Parathyroid adenoma (tissue), 2 donors: Measurements from ENCODE around the gene CNTN4.
A peak's percentile ranks its signal among the peaks of the same experiment; 100 is the strongest.
"Not testable (repeated sequence)": the region's sequence is repeated elsewhere in the genome, so short reads cannot be mapped to it uniquely, and the experiment has no call there.

ENCODE experiments used
- H2AFZ ChIP-seq: fragments of 300-600 bp; sonication (generic); one replicate; pipeline ENCODE4 v1.7.0; 2017; ENCODE audit warnings: antibody characterized with exemption, mild to moderate bottlenecking
- H3K27ac ChIP-seq: fragments of 300-600 bp; sonication (generic); one replicate; pipeline ENCODE4 v1.7.0; 2017
- H3K27me3 ChIP-seq: fragments of 300-600 bp; sonication (generic); one replicate; pipeline ENCODE4 v1.7.0; 2017; ENCODE audit warnings: low read length; ENCODE audit not compliant: control insufficient read depth, insufficient read depth
- H3K36me3 ChIP-seq: fragments of 300-600 bp; sonication (generic); one replicate; pipeline ENCODE4 v1.7.0; 2017; ENCODE audit warnings: low read length; ENCODE audit not compliant: control insufficient read depth, insufficient read depth
- H3K4me1 ChIP-seq: fragments of 300-600 bp; sonication (generic); one replicate; pipeline ENCODE4 v1.7.0; 2017; ENCODE audit warnings: control low read depth
- H3K4me2 ChIP-seq: fragments of 300-600 bp; sonication (generic); one replicate; pipeline ENCODE4 v1.7.0; 2017; ENCODE audit warnings: low read length
- H3K4me3 ChIP-seq: fragments of 300-600 bp; sonication (generic); one replicate; pipeline ENCODE4 v1.7.0; 2017; ENCODE audit warnings: low read depth, low read length
- H3K79me2 ChIP-seq: fragments of 300-600 bp; sonication (generic); one replicate; pipeline ENCODE4 v1.7.0; 2017; ENCODE audit warnings: control low read depth
- H3K9ac ChIP-seq: fragments of 300-600 bp; sonication (generic); one replicate; pipeline ENCODE4 v1.7.0; 2017; ENCODE audit warnings: mild to moderate bottlenecking
- H3K9me3 ChIP-seq: fragments of 300-600 bp; sonication (generic); one replicate; pipeline ENCODE4 v1.7.0; 2017; ENCODE audit warnings: low read length; ENCODE audit not compliant: control insufficient read depth
- CTCF ChIP-seq: fragments of 300-600 bp; sonication (generic); IDR thresholded peaks from one replicate; pipeline ENCODE4 v1.7.0; 2017; ENCODE audit warnings: antibody characterized with exemption, mild to moderate bottlenecking
- donor health status: primary hyperparathyroidism.

Gene CNTN4

GRCh38 chr3:2915826-2916225 is 817.2 kb downstream of the CNTN4 start:
- TF ChIP-seq CTCF = no peak
- no peaks in the 10 kb centered on the region for H3K79me2 ChIP-seq
- H2AFZ ChIP-seq = no peak overlapping the region

GRCh38 chr3:2916640-2917039 is 818.0 kb downstream of the CNTN4 start:
- H3K4me3 ChIP-seq, H3K4me1 ChIP-seq, H3K27me3 ChIP-seq: not testable (repeated sequence)

More at GRCh38 chr3:2915826-2916225, 817.2 kb downstream of the CNTN4 start:
- Histone ChIP-seq H3K36me3 (no peaks in the 10 kb centered on the region), H3K27me3 (no peaks in the 10 kb centered on the region), H3K4me1 (no peaks in the 10 kb centered on the region), H3K4me2 (no peak overlapping the region), H3K9ac (no peak overlapping the region), H3K4me3 (no peak overlapping the region), H3K9me3 (no peaks in the 10 kb centered on the region), H3K27ac (no peak overlapping the region)

GRCh38 chr3:2920103-2920502 is 821.4 kb downstream of the CNTN4 start:
- TF ChIP-seq CTCF = no peak

More at GRCh38 chr3:2916640-2917039, 818.0 kb downstream of the CNTN4 start:
- H3K27ac ChIP-seq, H3K9me3 ChIP-seq, H2AFZ ChIP-seq, H3K36me3 ChIP-seq, H3K79me2 ChIP-seq, H3K4me2 ChIP-seq, H3K9ac ChIP-seq: not testable (repeated sequence)

GRCh38 chr3:2921452-2921851 is 822.8 kb downstream of the CNTN4 start:
- Histone ChIP-seq H3K9ac (no peak overlapping the region), H3K27ac (no peak overlapping the region), H3K27me3 (no peaks in the 10 kb centered on the region), H3K9me3 (no peaks in the 10 kb centered on the region), H3K36me3 (no peaks in the 10 kb centered on the region), H3K79me2 (no peaks in the 10 kb centered on the region), H3K4me1 (peaks cover 23% of the 10 kb centered on the region), H2AFZ (no peak overlapping the region), H3K4me2 (no peak overlapping the region), H3K4me3 (no peak overlapping the region)
- TF ChIP-seq CTCF = no peak

More at GRCh38 chr3:2920103-2920502, 821.4 kb downstream of the CNTN4 start:
- Histone ChIP-seq H3K27me3 (no peaks in the 10 kb centered on the region), H3K36me3 (no peaks in the 10 kb centered on the region), H3K4me3 (no peak overlapping the region), H3K79me2 (no peaks in the 10 kb centered on the region), H2AFZ (no peak overlapping the region), H3K9ac (no peak overlapping the region), H3K4me1 (peaks cover 15% of the 10 kb centered on the region), H3K27ac (no peak overlapping the region), H3K9me3 (no peaks in the 10 kb centered on the region), H3K4me2 (no peak overlapping the region)

- Histone ChIP-seq H2AFZ (no peak overlapping the region), H3K27ac (peak overlapping the region; percentile 26), H3K36me3 (no peaks in the 10 kb centered on the region), H3K9me3 (no peaks in the 10 kb centered on the region), H3K79me2 (no peaks in the 10 kb centered on the region), H3K27me3 (no peaks in the 10 kb centered on the region), H3K4me1 (peaks cover 26% of the 10 kb centered on the region), H3K9ac (no peak overlapping the region), H3K4me2 (no peak overlapping the region), H3K4me3 (no peak overlapping the region)
- TF ChIP-seq CTCF = peak; percentile 73
These were observed 823.2 kb downstream of the CNTN4 start for GRCh38 chr3:2921903-2922302.
